CD4-positive, alpha-beta T cell treated with Interferon alpha-2 for 1 hour (primary cell): ENCODE measurements around the gene ZC3H11A.
A peak's percentile ranks its signal among the peaks of the same experiment; 100 is the strongest.
"Not testable (repeated sequence)": the region's sequence is repeated elsewhere in the genome, so short reads cannot be mapped to it uniquely, and the experiment has no call there.

Experiments
- DNase-seq, 2 donors: peaks; one replicate each; pipeline ENCODE4 v3.0.0-alpha.2; 2020 to 2022

ZC3H11A gene

GRCh38 chr1:203789966-203790365 lies 5.5 kb upstream of the ZC3H11A start:
- DNase-seq: no peak

GRCh38 chr1:203791498-203791897 lies 3.9 kb upstream of the ZC3H11A start:
- DNase-seq: no peak

GRCh38 chr1:203792486-203792885 lies 2.9 kb upstream of the ZC3H11A start:
- DNase-seq: no peak

- not testable (repeated sequence) for DNase-seq
Measured at GRCh38 chr1:203793561-203793960, 1.9 kb upstream of the ZC3H11A start.

GRCh38 chr1:203794764-203795440 lies 521 bp upstream of the ZC3H11A start:
- no peak for DNase-seq

- peak; percentile 9 to 43 for DNase-seq
Measured at GRCh38 chr1:203796236-203796605, 798 bp downstream of the ZC3H11A start.

- no peak for DNase-seq
Measured at GRCh38 chr1:203797216-203797615, 1.8 kb downstream of the ZC3H11A start.

- DNase-seq: no peak
Measured at GRCh38 chr1:203797948-203798655, 2.7 kb downstream of the ZC3H11A start.

- no peak for DNase-seq
Measured at GRCh38 chr1:203799157-203799556, 3.7 kb downstream of the ZC3H11A start.

- no peak for DNase-seq
Measured at GRCh38 chr1:203799971-203800370, 4.5 kb downstream of the ZC3H11A start.

GRCh38 chr1:203805689-203806088 lies 10.3 kb downstream of the ZC3H11A start:
- no peak for DNase-seq

- DNase-seq: no peak
Measured at GRCh38 chr1:203807196-203807595, 11.8 kb downstream of the ZC3H11A start.

GRCh38 chr1:203813581-203814341 lies 18.3 kb downstream of the ZC3H11A start:
- no peak for DNase-seq

GRCh38 chr1:203818399-203818798 lies 23.0 kb downstream of the ZC3H11A start:
- no peak for DNase-seq

GRCh38 chr1:203823306-203823705 lies 27.9 kb downstream of the ZC3H11A start:
- no peak for DNase-seq

GRCh38 chr1:203826175-203826574 lies 30.8 kb downstream of the ZC3H11A start:
- no peak for DNase-seq

- DNase-seq: no peak
Measured at GRCh38 chr1:203828002-203828401, 32.6 kb downstream of the ZC3H11A start.

- no peak for DNase-seq
Measured at GRCh38 chr1:203828503-203828902, 33.1 kb downstream of the ZC3H11A start.

GRCh38 chr1:203829247-203829646 lies 33.8 kb downstream of the ZC3H11A start:
- not testable (repeated sequence) for DNase-seq

GRCh38 chr1:203835476-203835875 lies 40.1 kb downstream of the ZC3H11A start:
- no peak for DNase-seq

GRCh38 chr1:203839081-203839480 lies 43.7 kb downstream of the ZC3H11A start:
- no peak for DNase-seq

- DNase-seq: no peak
Measured at GRCh38 chr1:203840208-203840808, 44.9 kb downstream of the ZC3H11A start.

- DNase-seq: no peak
Measured at GRCh38 chr1:203842559-203842876, 47.1 kb downstream of the ZC3H11A start.

GRCh38 chr1:203843435-203843834 lies 48.0 kb downstream of the ZC3H11A start:
- no peak for DNase-seq
